Trophoblast cell (in vitro differentiated cells and primary cell): ENCODE results near the gene RBPJL.

ENCODE experiments used
- DNase-seq, 2 donors: peaks; one replicate each; pipeline ENCODE4 v3.0.0-alpha.2; 2016
- H2AFZ ChIP-seq: 2 replicates; pipeline ENCODE4 v1.6.1; 2013; ENCODE audit warnings: low read length, moderate library complexity, mild to moderate bottlenecking; ENCODE audit not compliant: insufficient read depth, poor library complexity
- H2AK5ac ChIP-seq: 2 replicates; pipeline ENCODE4 v1.6.1; 2013; ENCODE audit warnings: mild to moderate bottlenecking, low read length
- H2BK120ac ChIP-seq: 2 replicates; pipeline ENCODE4 v1.6.1; 2013; ENCODE audit warnings: low read length, mild to moderate bottlenecking, moderate library complexity; ENCODE audit not compliant: insufficient read depth, poor library complexity
- H2BK12ac ChIP-seq: 2 replicates; pipeline ENCODE4 v1.6.1; 2013; ENCODE audit warnings: mild to moderate bottlenecking, low read length, moderate library complexity
- H2BK5ac ChIP-seq: 2 replicates; pipeline ENCODE4 v1.6.1; 2013; ENCODE audit warnings: low read length, low read depth, moderate library complexity, mild to moderate bottlenecking; ENCODE audit not compliant: poor library complexity
- H3K14ac ChIP-seq: 2 replicates; pipeline ENCODE4 v1.6.1; 2013; ENCODE audit warnings: mild to moderate bottlenecking, low read length
- H3K18ac ChIP-seq: 2 replicates; pipeline ENCODE4 v1.6.1; 2013; ENCODE audit warnings: mild to moderate bottlenecking, low read length
- H3K23ac ChIP-seq: 2 replicates; pipeline ENCODE4 v1.6.1; 2013; ENCODE audit warnings: low read length
- H3K27ac ChIP-seq: 2 replicates; pipeline ENCODE4 v1.5.1; 2013; ENCODE audit warnings: low read depth, mild to moderate bottlenecking, inconsistent platforms, low read length, moderate library complexity
- H3K27me3 ChIP-seq: 2 replicates; pipeline ENCODE4 v1.6.1; 2013; ENCODE audit warnings: inconsistent platforms, mild to moderate bottlenecking, low read length, moderate library complexity; ENCODE audit not compliant: insufficient read depth
- H3K36me3 ChIP-seq, 2 experiments: 1 replicate in 1 of 2; 2 replicates in 1 of 2; pipeline ENCODE4 v1.6.1; 2013; ENCODE audit warnings: low read length in 2 of 2, mild to moderate bottlenecking in 2 of 2, moderate library complexity in 1 of 2; ENCODE audit not compliant: insufficient read depth in 2 of 2, control insufficient read depth in 1 of 2
- H3K4ac ChIP-seq: 2 replicates; pipeline ENCODE4 v1.6.1; 2013; ENCODE audit warnings: low read depth, mild to moderate bottlenecking, low read length, moderate library complexity
- H3K4me1 ChIP-seq, 2 experiments: 1 replicate in 1 of 2; 2 replicates in 1 of 2; pipeline ENCODE4 v1.6.1; 2013; ENCODE audit warnings: low read length in 2 of 2, mild to moderate bottlenecking in 2 of 2, moderate library complexity in 1 of 2; ENCODE audit not compliant: insufficient read depth in 2 of 2, control insufficient read depth in 1 of 2
- H3K4me2 ChIP-seq: 2 replicates; pipeline ENCODE4 v1.6.1; 2013; ENCODE audit warnings: inconsistent platforms, mild to moderate bottlenecking, low read length, moderate library complexity
- H3K4me3 ChIP-seq: 2 replicates; pipeline ENCODE4 v1.5.1; 2013; ENCODE audit warnings: mild to moderate bottlenecking, low read depth, low read length, inconsistent platforms
- H3K79me1 ChIP-seq: one replicate; pipeline ENCODE4 v1.6.1; 2013; ENCODE audit warnings: low read length
- H3K79me2 ChIP-seq: 2 replicates; pipeline ENCODE4 v1.6.1; 2013; ENCODE audit warnings: low read length, mild to moderate bottlenecking; ENCODE audit not compliant: control insufficient read depth, insufficient read depth, poor library complexity
- H3K9ac ChIP-seq: 2 replicates; pipeline ENCODE4 v1.6.1; 2013; ENCODE audit warnings: mild to moderate bottlenecking, low read length
- H3K9me3 ChIP-seq: 2 replicates; pipeline ENCODE4 v1.6.1; 2013; ENCODE audit warnings: low read depth, mild to moderate bottlenecking, control low read depth, inconsistent platforms, low read length; ENCODE audit not compliant: insufficient read depth
- H4K12ac ChIP-seq: 2 replicates; pipeline ENCODE4 v1.6.1; 2013; ENCODE audit warnings: low read depth, mild to moderate bottlenecking, low read length, moderate library complexity
- H4K8ac ChIP-seq: 2 replicates; pipeline ENCODE4 v1.6.1; 2013; ENCODE audit warnings: low read depth, mild to moderate bottlenecking, low read length, moderate library complexity
- H4K91ac ChIP-seq: one replicate; pipeline ENCODE4 v1.6.1; 2013; ENCODE audit warnings: low read depth, mild to moderate bottlenecking, low read length, moderate library complexity
- WGBS: extraction: QIAGEN DNeasy Blood & Tissue Kit; methylation state at CpG from one replicate; pipeline ENCODE4 v1.1.7; 2013; ENCODE audit warnings: missing lambda C conversion rate; ENCODE audit not compliant: insufficient read length, insufficient coverage; ENCODE audit errors: extremely low coverage; 5-methylcytosine and 5-hydroxymethylcytosine counted together

RBPJL gene

GRCh38 chr20:45269056-45269455, 37.6 kb upstream of the RBPJL start:
- Histone ChIP-seq H4K8ac (no peak overlapping the region), H2AFZ (no peak overlapping the region), H3K4me2 (no peak overlapping the region), H3K23ac (no peak overlapping the region), H3K79me2 (no peaks in the 10 kb centered on the region), H3K9ac (no peak overlapping the region), H2BK5ac (no peak overlapping the region), H3K14ac (no peak overlapping the region), H3K9me3 (no peaks in the 10 kb centered on the region), H3K27ac (no peak overlapping the region), H4K91ac (no peak overlapping the region), H3K36me3 (no peaks in the 10 kb centered on the region), H3K4ac (no peak overlapping the region), H3K18ac (no peak overlapping the region), H3K79me1 (no peaks in the 10 kb centered on the region), H3K27me3 (no peaks in the 10 kb centered on the region), H2BK12ac (no peak overlapping the region), H2AK5ac (no peak overlapping the region), H3K4me3 (no peak overlapping the region), H2BK120ac (no peak overlapping the region), H4K12ac (no peak overlapping the region), H3K4me1 (no peaks in the 10 kb centered on the region)
- no CpG with 5 or more reads among the region's 3 CpGs for WGBS
- DNase-seq: no peak

GRCh38 chr20:45269754-45270270, 36.8 kb upstream of the RBPJL start:
- no peak overlapping the region for H3K9ac ChIP-seq
- no CpG with 5 or more reads among the region's 4 CpGs for WGBS

GRCh38 chr20:45275338-45275737, 31.3 kb upstream of the RBPJL start:
- H4K91ac ChIP-seq: no peak overlapping the region
- H2BK120ac ChIP-seq: no peak overlapping the region
- no peak for DNase-seq
- H3K79me1 ChIP-seq: no peaks in the 10 kb centered on the region
- no peak overlapping the region for H3K27ac ChIP-seq
- H2BK5ac ChIP-seq: no peak overlapping the region
- H2BK12ac ChIP-seq: no peak overlapping the region
- no peak overlapping the region for H3K9ac ChIP-seq
- H4K8ac ChIP-seq: no peak overlapping the region
- H2AK5ac ChIP-seq: no peak overlapping the region
- no peaks in the 10 kb centered on the region for H3K27me3 ChIP-seq
- H3K9me3 ChIP-seq: no peaks in the 10 kb centered on the region
- H4K12ac ChIP-seq: no peak overlapping the region
- no peak overlapping the region for H3K4me3 ChIP-seq
- no peak overlapping the region for H3K14ac ChIP-seq
- no CpG with 5 or more reads among the region's 3 CpGs for WGBS
- no peak overlapping the region for H2AFZ ChIP-seq
- H3K79me2 ChIP-seq: no peaks in the 10 kb centered on the region
- H3K36me3 ChIP-seq: no peaks in the 10 kb centered on the region
- H3K4me2 ChIP-seq: no peak overlapping the region
- no peak overlapping the region for H3K18ac ChIP-seq
- no peaks in the 10 kb centered on the region for H3K4me1 ChIP-seq
- H3K4ac ChIP-seq: no peak overlapping the region
- H3K23ac ChIP-seq: no peak overlapping the region

More at GRCh38 chr20:45269754-45270270, 36.8 kb upstream of the RBPJL start:
- no peak for DNase-seq
- Histone ChIP-seq H3K4ac (no peak overlapping the region), H3K14ac (no peak overlapping the region), H3K27ac (no peak overlapping the region), H3K27me3 (no peaks in the 10 kb centered on the region), H3K4me3 (no peak overlapping the region), H3K79me1 (no peaks in the 10 kb centered on the region), H3K18ac (no peak overlapping the region), H3K4me2 (no peak overlapping the region), H2BK5ac (no peak overlapping the region), H4K12ac (no peak overlapping the region), H3K79me2 (no peaks in the 10 kb centered on the region), H3K23ac (no peak overlapping the region), H3K9me3 (no peaks in the 10 kb centered on the region), H2AFZ (no peak overlapping the region), H2AK5ac (no peak overlapping the region), H2BK12ac (no peak overlapping the region), H4K91ac (no peak overlapping the region), H3K36me3 (no peaks in the 10 kb centered on the region), H4K8ac (no peak overlapping the region), H2BK120ac (no peak overlapping the region), H3K4me1 (no peaks in the 10 kb centered on the region)

GRCh38 chr20:45279992-45280391, 26.6 kb upstream of the RBPJL start:
- Histone ChIP-seq H3K27ac (no peak overlapping the region), H3K4me2 (no peak overlapping the region), H2BK12ac (no peak overlapping the region), H3K14ac (no peak overlapping the region), H3K9ac (no peak overlapping the region), H4K91ac (no peak overlapping the region), H3K9me3 (no peaks in the 10 kb centered on the region), H3K4me1 (no peaks in the 10 kb centered on the region), H3K79me2 (no peaks in the 10 kb centered on the region), H2BK120ac (no peak overlapping the region), H3K4me3 (no peak overlapping the region), H4K8ac (no peak overlapping the region), H2AK5ac (no peak overlapping the region), H2AFZ (no peak overlapping the region), H2BK5ac (no peak overlapping the region), H3K4ac (no peak overlapping the region), H3K23ac (no peak overlapping the region), H4K12ac (no peak overlapping the region), H3K27me3 (no peaks in the 10 kb centered on the region), H3K79me1 (no peaks in the 10 kb centered on the region), H3K36me3 (no peaks in the 10 kb centered on the region), H3K18ac (no peak overlapping the region)
- no CpG with 5 or more reads among the region's 1 CpG for WGBS
- peak in 1 of 2 donors; percentile 35 for DNase-seq
